ENCODE measurements around the gene KIAA1755.

Gene KIAA1755

DNA sequence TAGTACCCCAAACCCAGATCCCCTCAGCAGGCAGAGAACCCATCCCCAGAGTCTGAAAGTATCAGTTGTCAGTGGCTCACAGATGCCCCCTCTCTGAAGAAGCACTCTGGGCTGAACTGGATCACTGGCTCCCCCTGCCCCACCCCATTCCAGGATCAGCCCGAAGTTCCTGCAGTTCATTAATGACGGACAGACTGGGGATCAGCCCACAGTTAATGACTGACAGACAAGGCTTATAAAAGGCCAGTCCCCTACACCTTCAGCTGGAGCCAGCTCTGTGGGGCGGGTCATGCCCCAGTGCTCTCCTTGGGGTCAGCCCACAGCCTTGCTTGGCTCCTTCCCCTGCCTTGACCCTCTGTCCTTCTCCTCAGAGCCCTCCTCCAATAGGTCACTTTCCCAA is 21.7 kb downstream of the KIAA1755 start:
- DNase-seq: no peak

DNA sequence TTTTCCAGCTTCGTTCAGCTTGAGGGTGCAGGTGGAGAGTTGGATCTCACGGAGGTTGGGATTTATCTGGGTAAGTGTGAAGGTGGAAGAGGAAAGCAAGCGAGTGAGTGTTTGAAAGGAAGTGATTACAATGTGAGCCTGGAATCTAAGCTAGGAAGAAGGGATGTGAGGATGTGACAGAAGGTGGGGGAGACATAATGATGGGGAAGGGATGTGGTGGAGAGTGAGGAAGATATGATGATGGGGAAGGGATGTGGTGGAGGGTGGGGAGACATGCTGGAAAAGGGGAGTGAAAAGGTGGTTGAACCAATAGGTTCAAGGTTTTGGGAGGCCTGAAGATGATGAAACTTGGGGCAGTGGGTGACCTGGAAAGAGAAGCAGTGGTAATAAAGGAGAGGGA is 23.2 kb downstream of the KIAA1755 start:
- DNase-seq: no peak

DNA sequence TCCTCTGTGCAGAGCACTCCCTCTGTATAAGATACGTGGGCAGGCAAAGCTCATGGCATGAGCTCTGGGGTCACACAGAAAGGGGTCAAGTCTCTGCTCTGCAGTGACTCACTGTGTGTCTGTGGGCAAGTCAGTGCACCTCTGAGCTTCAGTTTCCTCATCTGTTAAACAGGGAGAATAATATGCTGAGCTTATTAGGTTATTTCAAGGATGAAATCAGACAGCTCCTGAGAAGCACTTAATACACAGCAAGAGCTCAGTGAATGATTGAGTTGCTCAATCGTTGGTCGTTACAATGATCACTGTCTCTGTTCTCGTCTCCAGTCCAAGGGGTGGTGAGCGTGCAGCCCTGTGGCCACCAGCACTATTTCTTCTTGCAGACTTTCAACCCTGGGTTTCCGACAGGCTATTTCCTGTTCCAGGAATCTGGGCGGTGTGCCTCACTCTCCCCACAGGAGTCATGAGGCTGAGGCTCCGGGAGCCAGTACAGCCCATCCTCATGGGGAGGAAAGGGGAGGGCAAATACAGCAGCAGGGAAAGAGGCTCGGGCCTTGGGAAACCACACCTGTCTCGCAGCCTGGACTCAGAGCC is 28.9 kb downstream of the KIAA1755 start:
- no peak for DNase-seq

DNA sequence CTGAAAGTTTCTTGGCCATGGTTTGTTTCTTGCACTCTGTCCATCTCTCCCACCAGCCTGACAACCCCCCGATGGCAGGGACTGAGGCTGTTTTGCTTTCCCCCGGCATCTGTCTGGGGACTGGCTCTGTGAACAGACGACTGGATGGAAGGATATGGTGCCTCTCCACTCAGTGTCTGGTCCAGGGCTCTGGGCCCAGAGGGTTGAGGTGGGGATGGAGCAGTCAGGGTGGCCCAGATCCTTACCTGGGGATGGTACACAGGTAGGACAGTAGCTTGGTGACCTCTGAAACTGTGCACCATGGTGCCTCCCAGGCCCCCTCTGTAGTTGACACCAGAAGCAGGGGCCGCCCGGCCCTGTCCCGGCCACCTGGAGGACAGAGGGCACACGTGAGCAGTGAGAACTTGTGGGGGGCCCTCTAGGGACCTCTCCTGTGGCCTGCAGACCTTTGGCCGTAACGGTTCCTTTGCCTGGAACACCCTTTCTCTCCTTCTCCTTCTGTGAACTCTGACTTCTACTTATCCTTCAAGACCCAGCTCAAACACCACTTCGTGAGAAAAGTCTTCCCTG is 29.5 kb downstream of the KIAA1755 start:
- no peak for DNase-seq

DNA sequence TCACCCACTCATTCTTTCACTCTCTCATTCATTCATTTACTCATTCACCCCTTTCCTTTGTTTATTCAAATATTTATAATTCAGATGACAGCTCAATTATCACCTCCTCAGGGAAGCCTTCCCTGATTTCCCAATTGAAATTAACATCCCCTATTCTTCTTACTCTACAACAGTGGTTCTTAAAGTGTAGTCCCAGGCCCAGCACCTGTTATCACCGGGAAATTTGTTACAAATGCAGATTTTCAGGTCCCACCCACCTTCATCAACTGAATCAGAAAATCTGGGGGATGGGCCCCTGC is 30.3 kb downstream of the KIAA1755 start:
- no peak for DNase-seq

DNA sequence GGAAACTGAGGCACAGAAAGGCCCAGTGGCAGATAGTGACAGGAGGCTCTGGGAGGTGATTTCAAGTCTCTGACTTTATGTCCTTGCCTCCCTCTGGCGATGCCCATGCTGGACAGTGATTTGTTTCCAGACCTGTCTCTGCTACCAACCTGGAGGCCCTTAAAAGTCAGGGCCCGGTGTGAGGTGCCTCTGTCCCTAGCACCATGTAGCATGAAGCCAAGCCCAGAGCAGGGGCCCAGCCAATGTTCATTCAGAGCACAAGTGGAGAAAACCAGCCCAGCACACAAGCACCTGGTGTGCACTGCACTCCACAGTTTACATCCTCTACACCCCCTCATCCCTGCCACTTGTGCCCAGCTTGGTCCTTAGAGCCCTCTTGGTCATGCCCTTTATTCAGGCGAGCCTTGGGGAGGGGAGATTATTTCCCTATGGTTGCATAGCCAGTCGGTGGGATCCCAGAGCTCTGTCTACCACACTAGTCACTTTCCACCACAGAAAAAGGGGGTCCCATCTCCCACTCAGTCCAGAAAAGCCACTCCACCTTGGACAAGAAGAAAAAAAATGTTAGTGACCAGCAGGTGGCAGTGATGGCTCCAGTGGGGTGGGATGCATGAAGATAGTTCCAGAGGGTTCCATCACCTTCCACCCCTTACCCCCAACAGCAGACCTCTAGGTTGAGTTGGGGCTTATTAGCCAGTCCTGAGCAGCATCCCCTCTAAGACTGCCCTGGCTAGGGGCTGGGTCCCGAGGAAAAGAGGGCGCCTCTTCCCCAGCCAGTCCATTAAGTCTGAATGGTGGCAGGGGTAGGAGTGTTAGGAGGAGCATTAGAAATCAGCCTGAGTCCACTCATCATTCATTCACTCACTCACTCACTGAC is 30.9 kb downstream of the KIAA1755 start:
- DNase-seq: no peak

DNA sequence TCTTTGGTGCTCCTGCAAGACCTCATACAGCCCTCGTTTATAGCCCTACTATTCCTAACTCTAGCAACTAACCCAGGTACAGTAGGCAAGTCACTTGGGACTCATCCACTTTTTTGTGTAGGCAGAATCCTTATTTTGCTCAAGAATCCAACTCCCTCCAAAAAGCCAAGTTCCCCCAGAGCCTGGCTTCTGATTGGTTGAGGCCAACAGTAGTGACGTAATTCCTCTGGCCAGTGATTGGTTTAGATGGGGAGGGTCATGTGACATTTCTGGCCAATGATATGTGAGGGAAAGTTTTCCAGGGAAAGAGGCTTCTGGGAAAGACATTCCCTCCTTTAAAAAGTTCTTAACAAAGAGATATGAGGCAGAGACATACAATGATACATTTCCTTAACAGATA is 32.1 kb downstream of the KIAA1755 start:
- DNase-seq: no peak

DNA sequence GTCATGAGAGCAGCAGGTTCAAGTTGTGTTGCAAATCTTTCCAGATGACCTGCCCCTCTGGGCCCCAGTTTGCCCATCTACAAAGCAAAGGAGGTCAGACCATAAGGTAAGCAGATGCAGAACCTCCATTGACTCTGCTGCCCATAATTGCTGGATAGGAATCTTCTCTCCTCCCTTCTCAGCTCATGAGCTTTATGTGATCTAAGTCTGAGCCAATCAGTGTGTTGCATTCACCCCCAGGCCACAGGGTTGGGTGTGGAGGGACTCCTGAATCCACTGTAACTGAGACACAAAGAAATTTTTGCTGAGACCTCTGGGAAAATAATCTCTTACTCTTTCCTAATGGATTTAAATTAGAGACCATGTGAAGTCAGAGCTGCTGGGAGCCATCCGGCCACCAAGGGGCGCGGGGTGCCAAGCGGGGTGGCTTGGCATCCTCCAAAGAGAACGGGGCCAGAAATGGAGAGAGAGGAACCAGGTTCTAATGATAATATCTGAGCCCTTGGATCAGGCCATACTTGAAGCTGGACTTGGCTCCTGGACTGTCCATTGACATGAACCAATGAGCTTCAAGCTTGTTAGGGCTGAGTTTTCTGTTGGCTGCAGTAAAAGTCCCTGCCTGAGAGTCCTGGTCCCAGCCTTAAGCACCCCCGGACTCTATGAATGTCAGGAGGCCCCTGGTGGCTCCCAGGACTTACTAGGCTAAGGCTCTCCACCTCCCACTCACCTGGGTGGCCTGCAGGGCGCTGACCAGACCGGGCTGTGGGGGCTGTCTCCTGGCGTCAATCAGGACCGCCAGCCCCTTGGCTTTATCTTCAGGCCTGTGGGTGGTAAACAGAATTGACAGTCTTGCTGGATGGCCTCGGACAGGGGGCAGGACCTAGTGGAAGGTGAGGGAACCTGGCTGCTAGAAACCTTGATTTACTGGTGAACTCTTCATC is 32.8 kb downstream of the KIAA1755 start:
- no peak for DNase-seq

DNA sequence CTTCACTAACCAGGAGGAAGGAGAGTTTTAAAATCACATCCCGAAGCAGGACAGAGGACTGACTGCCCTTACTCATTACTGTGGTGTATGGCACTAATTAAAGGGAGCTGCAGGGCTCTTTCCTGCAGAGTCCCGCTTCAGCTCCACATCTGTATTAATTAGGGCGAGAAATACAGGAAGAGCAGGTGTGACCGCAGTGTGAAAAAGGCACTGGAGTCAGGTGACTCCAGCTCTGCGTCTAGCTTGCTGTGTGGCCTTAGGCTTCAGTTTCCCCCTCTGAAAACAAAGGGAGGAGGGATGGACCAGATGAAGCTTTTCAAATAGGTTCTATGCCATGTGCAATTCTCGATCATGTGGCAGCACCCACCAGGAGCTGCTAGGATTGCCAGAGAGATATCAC is 34.0 kb downstream of the KIAA1755 start:
- DNase-seq: no peak

DNA sequence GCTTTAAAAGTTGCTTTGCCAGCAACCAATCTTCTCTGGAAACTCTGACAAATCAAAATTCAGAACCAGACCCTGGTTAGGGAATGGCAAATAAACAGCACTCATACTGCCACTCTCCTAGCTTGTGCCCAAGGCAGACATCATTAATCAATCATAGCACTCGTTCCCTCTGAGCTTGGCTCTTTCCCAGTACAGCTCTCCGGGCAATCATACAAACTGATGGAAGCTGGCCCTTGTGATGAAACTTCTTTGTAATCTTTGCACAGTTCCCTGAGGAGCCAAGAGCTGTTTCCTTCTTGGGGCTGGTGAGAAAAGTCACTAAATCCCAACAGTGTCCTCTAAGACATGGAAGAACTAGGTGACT is 34.7 kb downstream of the KIAA1755 start:
- no peak for DNase-seq

DNA sequence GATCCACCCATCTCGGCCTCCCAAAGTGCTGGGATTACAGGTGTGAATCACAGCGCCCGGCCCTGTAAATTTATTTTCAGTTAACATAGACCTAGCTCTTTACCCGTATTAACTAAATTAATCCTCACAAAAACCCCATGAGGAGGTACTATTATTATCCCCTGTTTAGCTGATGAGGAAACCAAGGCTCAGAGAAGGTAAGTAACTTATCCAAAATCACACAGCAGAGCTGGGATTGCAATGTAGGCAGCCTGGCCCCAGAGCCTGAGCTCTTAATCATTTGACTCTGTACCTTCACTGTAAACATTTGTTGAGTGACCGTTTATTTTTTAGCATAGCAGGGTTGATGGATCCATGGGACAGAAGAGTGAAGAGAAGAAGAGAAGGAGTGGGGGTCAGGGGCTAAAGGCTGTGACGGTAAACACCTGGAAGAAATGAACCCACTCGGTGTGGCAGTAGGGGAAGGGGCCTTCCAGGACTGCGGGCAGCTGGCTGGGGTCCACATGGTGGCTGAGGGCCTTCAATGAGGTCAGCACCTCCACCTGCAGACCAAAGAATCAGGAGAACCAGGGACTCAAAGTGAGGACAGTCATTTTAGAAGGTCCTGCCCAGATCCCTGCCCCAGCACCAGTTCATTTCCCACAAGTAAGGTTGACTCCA is 35.2 kb downstream of the KIAA1755 start:
- no peak for DNase-seq

DNA sequence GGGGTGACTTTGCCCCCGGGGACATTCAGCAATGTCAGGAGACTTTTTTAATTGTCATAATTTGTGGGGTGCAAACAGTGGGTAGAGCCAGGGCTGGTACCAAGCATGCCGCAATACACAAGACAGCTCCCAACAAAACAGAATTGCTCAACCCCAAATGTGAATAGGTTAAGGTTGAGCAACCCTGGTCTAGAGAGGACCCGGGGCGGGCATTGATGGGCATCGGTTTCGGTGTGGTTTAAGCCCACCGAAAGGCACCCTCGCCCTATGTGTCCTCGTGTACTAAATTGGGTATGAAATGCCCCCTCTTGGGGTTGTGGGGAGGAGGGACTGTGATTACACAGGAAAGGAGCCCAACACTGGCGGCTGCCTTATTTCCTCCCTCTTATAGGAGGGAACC is 36.0 kb downstream of the KIAA1755 start:
- no peak for DNase-seq

DNA sequence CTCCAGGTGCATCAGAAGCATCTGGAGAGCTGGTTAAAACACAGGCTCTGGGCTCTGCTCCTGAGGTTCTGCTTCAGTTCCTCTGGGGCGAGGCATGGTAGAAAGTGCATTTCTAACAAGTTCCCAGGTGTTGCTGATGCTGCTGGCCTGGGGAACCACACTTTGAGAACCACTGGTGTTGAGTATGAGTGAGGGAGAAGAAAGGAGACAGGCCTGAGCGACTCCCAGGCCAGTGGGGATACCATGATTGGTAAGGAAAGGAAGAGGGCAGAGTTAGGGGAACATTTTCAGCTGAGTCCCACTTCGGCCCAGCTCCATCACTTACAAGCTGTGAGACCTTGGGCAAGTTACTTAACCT is 36.8 kb downstream of the KIAA1755 start:
- DNase-seq: no peak

DNA sequence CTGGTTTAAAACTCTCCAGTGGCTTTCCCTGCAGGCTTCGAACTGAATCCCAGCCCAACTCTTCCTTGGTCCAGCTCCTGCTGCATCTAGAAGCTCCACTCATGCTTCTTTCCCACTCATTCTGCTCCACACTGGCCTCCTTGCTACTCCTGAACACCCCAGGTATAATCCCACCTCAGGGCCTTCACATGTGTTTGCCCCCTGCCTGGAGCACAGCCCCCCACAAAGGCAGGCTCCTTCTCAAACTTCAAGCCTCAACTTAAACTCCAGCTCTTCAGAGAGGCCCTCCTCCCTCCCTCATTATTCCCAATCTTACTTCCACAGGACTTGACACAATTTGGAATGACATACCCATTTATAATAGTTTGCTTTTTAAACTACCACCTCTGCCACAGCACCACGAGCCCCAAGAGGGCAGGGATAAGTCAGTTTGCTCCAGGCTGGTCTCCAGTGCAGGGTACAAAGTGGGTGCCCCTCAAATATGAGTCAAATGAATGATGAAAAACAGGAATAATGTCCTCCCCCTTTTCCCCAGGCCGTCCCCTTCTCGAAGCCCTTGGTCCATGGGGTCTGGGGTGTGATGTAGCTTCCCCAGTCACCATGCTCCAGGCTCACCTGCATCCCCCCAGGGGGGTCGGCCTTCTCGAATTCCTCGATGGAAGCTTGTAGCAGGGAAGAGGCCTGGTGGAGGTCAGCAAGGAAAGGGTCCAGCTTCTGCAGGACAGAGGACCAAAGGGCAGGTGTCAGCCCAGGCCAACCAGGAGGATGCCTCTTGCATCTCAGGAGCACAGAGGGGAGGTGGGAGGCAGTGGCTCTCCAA is 37.4 kb downstream of the KIAA1755 start:
- no peak for DNase-seq

DNA sequence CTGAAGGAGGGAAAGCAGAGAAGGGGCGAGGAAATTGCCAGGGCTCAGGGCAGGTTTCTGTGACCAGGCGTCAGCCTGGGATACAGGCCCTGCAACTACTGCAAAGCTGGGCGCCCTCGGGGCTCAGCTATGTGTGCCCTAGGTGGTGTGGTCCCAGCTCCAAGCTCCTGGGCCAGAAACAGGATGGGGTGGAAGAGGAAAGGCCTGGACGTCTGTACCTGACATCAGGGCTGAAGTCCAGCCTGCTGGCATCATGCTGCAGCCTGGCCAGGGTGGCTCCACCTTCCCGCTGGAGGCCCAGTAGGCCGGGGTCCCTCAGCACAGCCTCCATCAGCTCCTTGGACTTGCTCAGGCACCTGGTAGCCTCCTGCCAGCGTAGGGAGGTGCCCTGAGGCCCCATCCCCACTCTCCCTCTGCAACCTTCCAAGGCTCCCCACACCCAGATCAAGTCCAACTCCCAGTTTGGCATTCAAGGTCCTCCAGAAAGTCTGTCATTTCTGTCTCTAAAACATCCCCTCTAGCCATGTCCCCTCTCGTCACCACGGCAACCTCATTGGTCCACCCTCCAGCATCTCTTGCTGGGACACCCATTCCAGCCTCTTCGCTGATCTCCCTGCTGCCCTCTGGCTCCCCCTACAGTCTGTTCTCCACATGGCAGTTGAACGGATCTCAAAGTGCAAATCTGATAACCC is 38.2 kb downstream of the KIAA1755 start:
- peak; percentile 18 for DNase-seq

DNA sequence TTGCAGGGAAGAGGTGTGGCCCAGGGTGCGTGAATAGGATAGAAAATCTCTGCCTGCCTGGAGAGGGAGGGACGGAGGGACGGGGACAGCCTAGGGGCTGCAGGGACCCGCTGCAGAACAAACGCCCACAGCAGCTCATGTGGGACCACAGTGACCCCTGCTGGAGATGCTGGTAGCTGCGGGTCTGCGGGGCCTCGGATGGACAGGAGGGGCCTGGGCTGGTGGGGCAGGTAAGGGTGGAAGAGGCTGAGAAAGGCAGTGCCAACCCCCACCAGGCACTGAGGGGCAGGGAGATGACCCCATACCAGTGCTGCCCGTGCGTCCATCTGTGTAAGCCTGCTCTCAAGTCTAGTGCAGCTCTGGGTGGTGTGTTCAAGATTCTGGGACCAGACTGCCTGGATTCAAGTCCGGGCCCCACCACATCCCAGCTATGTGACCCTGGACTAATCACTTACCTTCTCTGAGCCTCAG is 39.4 kb downstream of the KIAA1755 start:
- DNase-seq: peak; percentile 44

DNA sequence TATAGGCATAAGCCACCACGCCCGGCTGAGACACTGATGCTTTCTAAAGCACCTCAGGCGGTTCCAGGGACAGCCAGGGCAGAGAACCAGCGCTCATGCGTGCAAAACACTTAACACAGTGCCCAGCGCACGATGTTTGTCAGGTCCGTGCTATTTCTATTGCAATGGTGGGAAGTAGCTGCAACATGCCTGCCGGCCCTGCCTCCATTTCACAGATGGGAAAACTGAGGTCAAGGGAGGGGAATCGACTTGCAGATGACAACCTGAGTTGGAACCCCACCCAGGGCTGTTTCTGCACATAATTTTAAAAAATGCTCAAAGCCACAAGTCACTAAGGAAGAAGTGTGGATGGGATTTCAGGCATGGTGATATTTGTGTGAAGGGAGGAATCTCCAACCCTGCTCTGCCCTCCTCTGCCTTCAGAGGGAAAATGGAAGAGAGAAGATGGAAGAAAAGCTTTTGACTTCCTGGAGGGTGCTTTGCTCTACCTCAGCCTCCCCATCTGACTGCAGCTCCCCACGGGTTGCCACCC is 39.9 kb downstream of the KIAA1755 start:
- DNase-seq: no peak

DNA sequence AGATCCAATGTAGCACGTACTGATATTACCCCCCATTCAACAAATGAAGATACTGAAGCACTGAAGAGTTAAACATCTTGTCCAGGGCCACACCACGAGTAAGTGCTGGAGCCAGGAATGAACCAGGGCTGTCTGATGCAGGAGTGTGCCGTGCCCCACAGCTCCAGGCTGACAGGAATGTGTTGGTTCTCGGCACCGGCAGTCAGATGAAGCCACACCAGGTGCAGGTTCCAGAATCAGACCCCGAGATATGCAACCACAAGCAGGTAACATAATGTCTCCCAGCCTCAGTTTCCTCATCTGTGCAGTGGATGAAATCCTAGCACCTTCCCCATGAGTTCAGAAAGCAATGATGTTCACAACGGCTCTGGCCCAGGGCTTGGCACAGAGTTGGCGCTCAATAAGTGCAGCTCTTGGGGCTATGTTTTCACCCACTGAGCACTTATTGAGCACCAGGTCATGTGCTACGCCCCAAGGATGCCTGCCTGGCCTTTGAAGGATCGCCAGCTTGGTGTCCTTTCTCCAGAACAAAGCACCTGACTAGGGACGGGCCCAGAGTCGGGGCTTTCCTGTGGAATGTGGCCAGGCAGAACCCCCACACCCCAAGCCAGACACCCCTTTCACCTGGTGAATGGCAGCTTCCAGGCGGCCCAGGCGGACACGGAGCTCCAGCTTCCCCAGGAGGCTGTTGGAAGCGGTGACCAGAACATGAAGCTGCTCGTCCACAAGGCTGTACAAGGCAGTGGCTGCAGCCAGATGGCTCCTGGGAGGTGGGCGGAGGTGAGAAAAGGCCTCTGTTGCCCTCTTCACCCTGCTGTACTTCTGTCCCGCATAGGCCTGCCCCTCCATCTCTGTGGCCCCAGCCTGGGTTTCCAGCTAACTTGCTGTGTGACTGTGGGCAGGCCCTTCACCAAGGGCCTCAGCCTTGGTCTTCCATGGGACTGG is 41.3 kb downstream of the KIAA1755 start:
- DNase-seq: no peak

DNA sequence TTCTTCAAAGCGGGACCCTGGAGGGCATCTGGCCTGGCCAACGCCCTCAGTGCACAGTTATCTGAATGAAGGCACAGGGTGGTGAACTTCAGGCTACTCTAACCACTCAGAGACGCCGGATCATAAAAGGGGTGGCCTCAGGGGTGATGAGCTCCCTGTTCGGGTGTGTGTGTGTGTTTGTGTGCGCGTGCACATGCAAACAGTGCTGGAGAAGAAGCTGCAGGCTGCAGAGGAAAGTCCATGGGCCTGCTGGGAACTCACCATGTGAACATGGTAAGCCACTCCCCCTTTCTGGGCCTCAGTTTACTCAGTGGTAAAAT is 42.0 kb downstream of the KIAA1755 start:
- DNase-seq: no peak
